Measurements from ENCODE around the gene EGLN3.
"Not testable (repeated sequence)": the region's sequence is repeated elsewhere in the genome, so short reads cannot be mapped to it uniquely, and the experiment has no call there.

EGLN3 gene

GRCh38 chr14:33950320-33951182, at the start of gene EGLN3:
Gene EGLN3, minus strand, starts transcription at chr14:33951074. Its CDS starts 322 bp downstream, at chr14:33950752.
- DNase-seq = peak; percentile 78
- ATAC-seq = peak; percentile 91

GRCh38 chr14:34000396-34000795, 49.5 kb upstream of the EGLN3 start:
- DNase-seq (no peak), ATAC-seq (no peak)

- ATAC-seq (no peak), DNase-seq (no peak)
Measured at GRCh38 chr14:33999771-34000291, 49.0 kb upstream of the EGLN3 start.

GRCh38 chr14:33997611-33998010, 46.7 kb upstream of the EGLN3 start:
- DNase-seq (no peak), ATAC-seq (no peak)

GRCh38 chr14:33996462-33996861, 45.6 kb upstream of the EGLN3 start:
- ATAC-seq (no peak), DNase-seq (no peak)

GRCh38 chr14:33993246-33993645, 42.4 kb upstream of the EGLN3 start:
- ATAC-seq (no peak), DNase-seq (no peak)

GRCh38 chr14:33992274-33993007, 41.6 kb upstream of the EGLN3 start:
- DNase-seq (no peak), ATAC-seq (no peak)

- DNase-seq (no peak), ATAC-seq (no peak)
Measured at GRCh38 chr14:33990790-33991189, 39.9 kb upstream of the EGLN3 start.

- no peak for ATAC-seq
Measured at GRCh38 chr14:33987565-33988080, 36.7 kb upstream of the EGLN3 start.

GRCh38 chr14:33986804-33987203, 35.9 kb upstream of the EGLN3 start:
- no peak for DNase-seq
- ATAC-seq = no peak

More at GRCh38 chr14:33987565-33988080, 36.7 kb upstream of the EGLN3 start:
- DNase-seq = no peak

- ATAC-seq = no peak
- no peak for DNase-seq
Measured at GRCh38 chr14:33985242-33985641, 34.4 kb upstream of the EGLN3 start.

GRCh38 chr14:33979613-33980276, 28.9 kb upstream of the EGLN3 start:
- no peak for DNase-seq
- ATAC-seq = no peak

GRCh38 chr14:33978892-33979612, 28.2 kb upstream of the EGLN3 start:
- no peak for DNase-seq
- no peak for ATAC-seq

GRCh38 chr14:33972583-33973081, 21.8 kb upstream of the EGLN3 start:
- DNase-seq = no peak
- no peak for ATAC-seq

- not testable (repeated sequence) for DNase-seq, ATAC-seq
Measured at GRCh38 chr14:33969846-33970245, 19.0 kb upstream of the EGLN3 start.

- DNase-seq (no peak), ATAC-seq (no peak)
Measured at GRCh38 chr14:33968722-33969121, 17.8 kb upstream of the EGLN3 start.

- DNase-seq (no peak), ATAC-seq (no peak)
Measured at GRCh38 chr14:33967138-33967537, 16.3 kb upstream of the EGLN3 start.

- ATAC-seq (no peak), DNase-seq (no peak)
Measured at GRCh38 chr14:33966276-33966675, 15.4 kb upstream of the EGLN3 start.

GRCh38 chr14:33964599-33965317, 13.9 kb upstream of the EGLN3 start:
- ATAC-seq (no peak), DNase-seq (no peak)

GRCh38 chr14:33963892-33964291, 13.0 kb upstream of the EGLN3 start:
- ATAC-seq (no peak), DNase-seq (no peak)

- not testable (repeated sequence) for ATAC-seq, DNase-seq
Measured at GRCh38 chr14:33962466-33962865, 11.6 kb upstream of the EGLN3 start.

Measured in stimulated activated naive CD8-positive, alpha-beta T cell treated with anti-CD3 and anti-CD28 coated beads, Interleukin-15, Interleukin-2, amounts not matched to agents 100 U/mL and 50 U/mL, for 24 hours (primary cell).